ENCODE data around the gene ZNF750.

GRCh38 chr17:82872591-82873520 is 33.0 kb upstream of the ZNF750 start:
- no peak for TF ChIP-seq CTCF (IDR thresholded peaks at IDR 0.05)
- no peak for TF ChIP-seq POLR2A (IDR thresholded peaks at IDR 0.05)
